ENCODE results near the gene CAPZA1. TPM values are rescaled to one million over a fixed set of nuclear protein-coding genes. Genes with fewer than 3 reads are reported as not detected.

The CAPZA1 gene
- total RNA-seq, 1 donor from 2014 or later, result 311 TPM

GRCh38 chr1:112687361-112687760 is 67.7 kb downstream of the CAPZA1 start:
- no peak overlapping the region for H3K4me3 ChIP-seq (ENCODE audit: low read depth, low read length)
- TF ChIP-seq CTCF (conservative IDR thresholded peaks at IDR 0.05; ENCODE audit: low read depth, low read length), result no peak
- no peak for DNase-seq (ENCODE audit: low read depth)

GRCh38 chr1:112687785-112688496 is 68.3 kb downstream of the CAPZA1 start:
- H3K4me3 ChIP-seq (ENCODE audit: low read depth, low read length), result no peak overlapping the region
- TF ChIP-seq CTCF (conservative IDR thresholded peaks at IDR 0.05; ENCODE audit: low read depth, low read length), result no peak
- DNase-seq (ENCODE audit: low read depth), result no peak

- no peak for TF ChIP-seq CTCF (conservative IDR thresholded peaks at IDR 0.05; ENCODE audit: low read depth, low read length)
- H3K4me3 ChIP-seq (ENCODE audit: low read depth, low read length), result no peak overlapping the region
- no peak for DNase-seq (ENCODE audit: low read depth)
Observed at GRCh38 chr1:112688781-112689193, 69.2 kb downstream of the CAPZA1 start.

GRCh38 chr1:112689196-112689841 is 69.7 kb downstream of the CAPZA1 start:
- H3K4me3 ChIP-seq (ENCODE audit: low read depth, low read length), result no peak overlapping the region
- no peak for TF ChIP-seq CTCF (conservative IDR thresholded peaks at IDR 0.05; ENCODE audit: low read depth, low read length)
- no peak for DNase-seq (ENCODE audit: low read depth)

GRCh38 chr1:112689842-112690237 is 70.2 kb downstream of the CAPZA1 start:
- H3K4me3 ChIP-seq (ENCODE audit: low read depth, low read length), result no peak overlapping the region
- TF ChIP-seq CTCF (conservative IDR thresholded peaks at IDR 0.05; ENCODE audit: low read depth, low read length), result no peak
- no peak for DNase-seq (ENCODE audit: low read depth)

GRCh38 chr1:112692681-112693080 is 73.0 kb downstream of the CAPZA1 start:
- no peak overlapping the region for H3K4me3 ChIP-seq (ENCODE audit: low read depth, low read length)
- no peak for DNase-seq (ENCODE audit: low read depth)
- TF ChIP-seq CTCF (conservative IDR thresholded peaks at IDR 0.05; ENCODE audit: low read depth, low read length), result no peak

- no peak for TF ChIP-seq CTCF (conservative IDR thresholded peaks at IDR 0.05; ENCODE audit: low read depth, low read length)
- DNase-seq (ENCODE audit: low read depth), result no peak
- no peak overlapping the region for H3K4me3 ChIP-seq (ENCODE audit: low read depth, low read length)
Observed at GRCh38 chr1:112693821-112694220, 74.2 kb downstream of the CAPZA1 start.
